T-helper 1 cell treated with Interleukin-12 subunit alpha and Interleukin-12 subunit beta and Interleukin-4 antibody, amounts not matched to agents 30 μg/mL and 1 μg/mL, for 36 hours (primary cell): Measurements from ENCODE around the gene AQP6.

Experiments
- H3K27ac Mint-ChIP-seq: one replicate; pipeline ENCODE4 v1.8.0; 2021; ENCODE audit warnings: mild to moderate bottlenecking, mixed read lengths
- H3K27me3 Mint-ChIP-seq: one replicate; pipeline ENCODE4 v1.8.0; 2021; ENCODE audit warnings: low read depth, mixed read lengths
- H3K36me3 Mint-ChIP-seq: one replicate; pipeline ENCODE4 v1.8.0; 2021; ENCODE audit warnings: low read depth, mixed read lengths
- H3K4me1 Mint-ChIP-seq: one replicate; pipeline ENCODE4 v1.8.0; 2021; ENCODE audit warnings: low read depth, mixed read lengths
- H3K4me3 Mint-ChIP-seq: one replicate; pipeline ENCODE4 v1.8.0; 2021; ENCODE audit warnings: mild to moderate bottlenecking, moderate library complexity, mixed read lengths
- H3K9me3 Mint-ChIP-seq: one replicate; pipeline ENCODE4 v1.8.0; 2021; ENCODE audit warnings: mixed read lengths

The AQP6 gene

GRCh38 chr12:49968471-49968870 is 4.3 kb upstream of the AQP6 start:
- H3K4me1 Mint-ChIP-seq = peaks cover 4% of the 10 kb centered on the region
- no peak overlapping the region for H3K27ac Mint-ChIP-seq
- H3K4me3 Mint-ChIP-seq = no peak overlapping the region
- no peaks in the 10 kb centered on the region for H3K9me3 Mint-ChIP-seq
- no peaks in the 10 kb centered on the region for H3K36me3 Mint-ChIP-seq
- H3K27me3 Mint-ChIP-seq = peaks cover 22% of the 10 kb centered on the region

- no peaks in the 10 kb centered on the region for H3K9me3 Mint-ChIP-seq
- H3K27me3 Mint-ChIP-seq = peaks cover 17% of the 10 kb centered on the region
- no peak overlapping the region for H3K4me3 Mint-ChIP-seq
- no peak overlapping the region for H3K27ac Mint-ChIP-seq
- peaks cover 4% of the 10 kb centered on the region for H3K4me1 Mint-ChIP-seq
- no peaks in the 10 kb centered on the region for H3K36me3 Mint-ChIP-seq
Observed at GRCh38 chr12:49969027-49969426, 3.7 kb upstream of the AQP6 start.

- Mint-ChIP-seq H3K36me3 (no peaks in the 10 kb centered on the region), H3K9me3 (no peaks in the 10 kb centered on the region), H3K27ac (no peak overlapping the region), H3K27me3 (peaks cover 10% of the 10 kb centered on the region), H3K4me3 (no peak overlapping the region), H3K4me1 (peaks cover 4% of the 10 kb centered on the region)
Observed at GRCh38 chr12:49969651-49970429, 2.9 kb upstream of the AQP6 start.

- Mint-ChIP-seq H3K4me3 (no peak overlapping the region), H3K27ac (no peak overlapping the region), H3K9me3 (no peaks in the 10 kb centered on the region), H3K27me3 (peaks cover 7% of the 10 kb centered on the region), H3K36me3 (no peaks in the 10 kb centered on the region), H3K4me1 (peaks cover 4% of the 10 kb centered on the region)
Observed at GRCh38 chr12:49970658-49971057, 2.1 kb upstream of the AQP6 start.

- Mint-ChIP-seq H3K27me3 (peaks cover 3% of the 10 kb centered on the region), H3K9me3 (no peaks in the 10 kb centered on the region), H3K4me3 (no peak overlapping the region), H3K36me3 (no peaks in the 10 kb centered on the region), H3K4me1 (peaks cover 4% of the 10 kb centered on the region), H3K27ac (no peak overlapping the region)
Observed at GRCh38 chr12:49971141-49971540, 1.6 kb upstream of the AQP6 start.

GRCh38 chr12:49972129-49972528 is 618 bp upstream of the AQP6 start:
- Mint-ChIP-seq H3K9me3 (no peaks in the 10 kb centered on the region), H3K27me3 (no peaks in the 10 kb centered on the region), H3K36me3 (no peaks in the 10 kb centered on the region), H3K27ac (no peak overlapping the region), H3K4me3 (no peak overlapping the region), H3K4me1 (peaks cover 1% of the 10 kb centered on the region)

- H3K27me3 Mint-ChIP-seq = no peaks in the 10 kb centered on the region
- no peaks in the 10 kb centered on the region for H3K36me3 Mint-ChIP-seq
- H3K9me3 Mint-ChIP-seq = no peaks in the 10 kb centered on the region
- no peak overlapping the region for H3K27ac Mint-ChIP-seq
- no peak overlapping the region for H3K4me3 Mint-ChIP-seq
- no peaks in the 10 kb centered on the region for H3K4me1 Mint-ChIP-seq
Observed at GRCh38 chr12:49973361-49973830, 649 bp downstream of the AQP6 start.

- Mint-ChIP-seq H3K27me3 (no peaks in the 10 kb centered on the region), H3K4me3 (no peak overlapping the region), H3K9me3 (no peaks in the 10 kb centered on the region), H3K4me1 (no peaks in the 10 kb centered on the region), H3K36me3 (no peaks in the 10 kb centered on the region), H3K27ac (no peak overlapping the region)
Observed at GRCh38 chr12:49974231-49974675, 1.5 kb downstream of the AQP6 start.

- H3K4me3 Mint-ChIP-seq = no peak overlapping the region
- H3K27me3 Mint-ChIP-seq = no peaks in the 10 kb centered on the region
- H3K27ac Mint-ChIP-seq = no peak overlapping the region
- H3K4me1 Mint-ChIP-seq = no peaks in the 10 kb centered on the region
- H3K9me3 Mint-ChIP-seq = no peaks in the 10 kb centered on the region
- no peaks in the 10 kb centered on the region for H3K36me3 Mint-ChIP-seq
Observed at GRCh38 chr12:49974677-49975317, 2.0 kb downstream of the AQP6 start.

GRCh38 chr12:49975318-49975761 is 2.6 kb downstream of the AQP6 start:
- H3K4me1 Mint-ChIP-seq = no peaks in the 10 kb centered on the region
- no peak overlapping the region for H3K27ac Mint-ChIP-seq
- H3K27me3 Mint-ChIP-seq = no peaks in the 10 kb centered on the region
- no peaks in the 10 kb centered on the region for H3K9me3 Mint-ChIP-seq
- no peak overlapping the region for H3K4me3 Mint-ChIP-seq
- H3K36me3 Mint-ChIP-seq = no peaks in the 10 kb centered on the region

- Mint-ChIP-seq H3K27me3 (no peaks in the 10 kb centered on the region), H3K27ac (no peak overlapping the region), H3K36me3 (no peaks in the 10 kb centered on the region), H3K4me1 (no peaks in the 10 kb centered on the region), H3K4me3 (no peak overlapping the region), H3K9me3 (no peaks in the 10 kb centered on the region)
Observed at GRCh38 chr12:49976557-49976956, 3.8 kb downstream of the AQP6 start.

- Mint-ChIP-seq H3K9me3 (no peaks in the 10 kb centered on the region), H3K27ac (no peak overlapping the region), H3K4me3 (no peak overlapping the region), H3K27me3 (no peaks in the 10 kb centered on the region), H3K36me3 (no peaks in the 10 kb centered on the region), H3K4me1 (no peaks in the 10 kb centered on the region)
Observed at GRCh38 chr12:49978125-49978524, 5.4 kb downstream of the AQP6 start.

GRCh38 chr12:49979016-49979586 is 6.4 kb downstream of the AQP6 start:
- H3K4me1 Mint-ChIP-seq = no peaks in the 10 kb centered on the region
- no peaks in the 10 kb centered on the region for H3K9me3 Mint-ChIP-seq
- no peaks in the 10 kb centered on the region for H3K36me3 Mint-ChIP-seq
- H3K27ac Mint-ChIP-seq = no peak overlapping the region
- no peak overlapping the region for H3K4me3 Mint-ChIP-seq
- H3K27me3 Mint-ChIP-seq = no peaks in the 10 kb centered on the region

- H3K27me3 Mint-ChIP-seq = no peaks in the 10 kb centered on the region
Observed at GRCh38 chr12:49979791-49980190, 7.0 kb downstream of the AQP6 start.

More at GRCh38 chr12:49979791-49980190, 7.0 kb downstream of the AQP6 start:
- no peak overlapping the region for H3K27ac Mint-ChIP-seq
- no peaks in the 10 kb centered on the region for H3K9me3 Mint-ChIP-seq
- H3K4me1 Mint-ChIP-seq = no peaks in the 10 kb centered on the region
- peaks cover 3% of the 10 kb centered on the region for H3K36me3 Mint-ChIP-seq
- no peak overlapping the region for H3K4me3 Mint-ChIP-seq
